CD4-positive, alpha-beta T cell treated with Interleukin-12 subunit alpha and Interleukin-12 subunit beta, for 1 hour (primary cell): ENCODE measurements around the gene ANKRD13D.
A peak's percentile ranks its signal among the peaks of the same experiment; 100 is the strongest.
"Not testable (repeated sequence)": the region's sequence is repeated elsewhere in the genome, so short reads cannot be mapped to it uniquely, and the experiment has no call there.

Source experiments
- DNase-seq: peaks from one replicate; pipeline ENCODE4 v3.0.0-alpha.2; 2020

ANKRD13D gene

DNA sequence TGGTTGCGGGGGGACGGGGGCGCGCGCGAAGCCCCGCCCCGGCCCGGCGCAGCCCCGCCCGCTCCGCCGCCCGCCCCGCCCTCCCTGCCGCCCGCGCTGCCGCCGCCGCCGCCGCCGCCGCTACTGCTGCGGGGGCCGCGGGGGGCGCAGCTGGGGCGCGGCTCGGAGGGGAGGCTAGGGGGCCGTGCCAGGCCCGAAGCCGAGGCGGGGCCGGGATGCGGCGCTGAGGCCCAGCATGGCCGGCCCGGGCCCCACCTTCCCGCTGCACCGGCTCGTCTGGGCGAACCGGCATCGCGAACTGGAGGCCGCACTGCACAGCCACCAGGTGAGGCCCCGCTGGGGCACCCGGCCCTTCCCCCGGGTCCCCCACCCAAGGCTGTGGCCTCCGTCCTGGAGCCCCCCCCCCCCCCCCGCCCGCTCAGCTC, at the start of gene ANKRD13D:
Gene ANKRD13D, plus strand, starts transcription at position 78 of the 425 bp plus-strand sequence. Its CDS starts 158 bp downstream, at position 236.
- DNase-seq, result no peak

GRCh38 chr11:67239783-67240575, 49.1 kb upstream of the ANKRD13D start:
- DNase-seq, result peak; percentile 98

- peak; percentile 91 for DNase-seq
These were observed 48.3 kb upstream of the ANKRD13D start for GRCh38 chr11:67240576-67241389.

GRCh38 chr11:67242548-67242947, 46.6 kb upstream of the ANKRD13D start:
- no peak for DNase-seq

- no peak for DNase-seq
These were observed 46.1 kb upstream of the ANKRD13D start for GRCh38 chr11:67243051-67243450.

DNA sequence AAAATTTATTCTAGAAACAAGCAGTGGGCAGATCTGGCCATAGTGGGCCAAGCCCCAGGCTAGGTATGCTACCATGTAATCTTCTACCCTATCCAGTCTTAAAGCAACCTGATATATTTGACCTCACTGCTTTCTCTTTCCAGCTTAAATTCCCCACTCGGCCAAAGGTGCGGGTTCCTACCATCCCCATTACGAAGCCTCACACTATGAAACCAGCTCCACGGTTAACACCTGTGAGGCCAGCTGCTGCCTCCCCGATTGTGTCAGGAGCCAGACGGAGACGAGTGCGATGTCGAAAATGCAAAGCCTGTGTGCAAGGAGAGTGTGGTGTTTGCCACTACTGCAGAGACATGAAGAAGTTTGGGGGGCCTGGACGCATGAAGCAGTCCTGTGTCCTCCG, 44.1 kb upstream of the ANKRD13D start:
- no peak for DNase-seq

DNA sequence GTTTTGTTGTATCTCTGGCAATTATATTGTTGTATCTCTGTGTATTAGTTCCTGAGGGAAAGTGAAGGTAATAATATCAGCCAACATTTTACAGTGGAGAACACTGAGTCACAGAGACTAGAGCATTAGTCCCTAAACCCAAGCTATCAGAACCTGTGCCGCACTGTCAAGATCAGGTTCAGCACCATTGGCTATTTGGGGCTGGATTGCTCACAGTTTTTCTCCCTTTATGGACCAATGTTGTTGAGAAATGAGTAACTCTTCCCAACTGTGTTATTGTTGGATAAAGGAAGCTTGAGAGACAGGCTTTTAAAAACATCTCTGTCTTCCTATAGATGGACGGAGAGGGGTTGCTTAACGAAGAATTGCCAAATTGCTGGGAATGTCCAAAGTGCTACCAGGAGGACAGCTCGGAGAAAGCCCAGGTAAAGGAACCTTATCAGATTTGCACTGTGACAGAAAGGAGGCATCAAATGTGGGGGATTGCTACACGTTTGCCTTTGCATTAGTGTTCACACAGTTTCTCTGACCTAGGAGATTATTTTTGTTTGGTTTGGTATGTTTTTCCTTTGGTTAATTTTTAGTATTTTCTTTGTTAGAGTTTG, 41.1 kb upstream of the ANKRD13D start:
- no peak for DNase-seq

DNA sequence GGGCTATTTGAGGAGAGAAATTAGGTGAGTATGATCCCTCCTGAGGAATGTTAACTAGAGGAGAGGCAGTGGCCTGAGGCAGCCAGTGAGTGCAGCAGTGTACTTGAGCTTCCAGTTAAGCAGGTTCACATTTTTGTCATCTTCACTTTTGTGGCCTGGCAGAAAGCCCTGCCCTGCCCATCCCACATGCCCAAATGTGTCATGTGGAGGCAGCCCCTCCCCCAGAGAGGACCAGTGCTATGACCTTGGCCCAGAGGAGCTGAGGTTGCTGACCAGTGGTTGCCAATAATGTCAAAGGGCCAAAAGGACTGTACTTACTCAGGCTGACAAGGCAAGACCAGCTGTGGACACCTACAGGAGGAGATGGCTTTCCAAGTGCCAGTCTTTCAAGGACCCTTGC, 40.5 kb upstream of the ANKRD13D start:
- no peak for DNase-seq

DNA sequence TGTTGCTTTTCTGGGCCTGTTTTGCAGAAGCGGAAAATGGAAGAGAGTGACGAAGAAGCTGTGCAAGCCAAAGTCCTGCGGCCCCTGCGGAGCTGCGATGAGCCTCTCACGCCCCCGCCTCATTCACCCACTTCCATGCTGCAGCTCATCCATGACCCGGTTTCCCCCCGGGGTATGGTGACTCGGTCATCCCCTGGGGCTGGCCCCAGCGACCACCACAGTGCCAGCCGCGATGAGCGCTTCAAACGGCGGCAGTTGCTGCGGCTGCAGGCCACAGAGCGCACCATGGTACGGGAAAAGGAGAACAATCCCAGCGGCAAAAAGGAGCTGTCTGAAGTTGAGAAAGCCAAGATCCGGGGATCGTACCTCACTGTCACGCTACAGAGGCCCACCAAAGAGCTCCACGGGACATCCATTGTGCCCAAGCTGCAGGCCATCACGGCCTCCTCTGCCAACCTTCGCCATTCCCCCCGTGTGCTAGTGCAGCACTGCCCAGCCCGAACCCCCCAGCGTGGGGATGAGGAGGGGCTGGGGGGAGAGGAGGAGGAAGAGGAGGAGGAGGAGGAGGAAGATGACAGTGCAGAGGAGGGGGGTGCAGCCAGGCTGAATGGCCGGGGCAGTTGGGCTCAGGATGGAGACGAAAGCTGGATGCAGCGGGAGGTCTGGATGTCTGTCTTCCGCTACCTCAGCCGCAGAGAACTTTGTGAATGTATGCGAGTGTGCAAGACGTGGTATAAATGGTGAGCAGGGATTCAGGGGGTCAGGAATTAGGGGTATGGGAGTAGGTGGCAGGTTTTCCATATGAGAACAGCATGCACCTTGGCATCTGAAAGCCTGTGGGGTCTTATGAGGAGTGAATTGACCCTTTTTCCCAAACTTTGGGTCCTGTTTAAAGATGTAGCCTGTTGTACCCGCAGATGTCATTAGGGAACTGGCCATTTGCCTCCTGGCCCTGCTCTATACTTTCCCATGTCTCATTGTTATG, 38.8 kb upstream of the ANKRD13D start:
- DNase-seq, result no peak

GRCh38 chr11:67251841-67252240, 37.3 kb upstream of the ANKRD13D start:
- no peak for DNase-seq

DNA sequence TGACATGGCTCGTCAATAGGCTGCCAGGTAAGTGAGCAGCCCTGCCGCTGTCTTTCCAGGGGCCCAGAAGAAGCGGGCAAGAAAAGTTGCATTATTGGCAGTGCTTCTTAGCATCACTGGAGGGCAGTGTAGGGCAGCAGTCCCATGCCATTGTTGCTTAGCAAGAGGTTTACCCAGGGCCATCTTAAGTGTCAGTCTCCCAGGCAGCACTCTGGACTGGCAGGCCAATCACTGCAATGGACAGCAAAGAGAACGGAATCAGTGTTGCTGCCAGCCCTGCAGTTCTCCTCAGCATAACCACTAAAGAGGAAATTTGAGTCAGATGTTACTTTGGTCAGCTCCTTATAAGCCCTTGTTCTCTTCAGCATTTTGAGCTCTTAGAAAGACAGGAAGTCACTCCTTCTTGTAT, 36.3 kb upstream of the ANKRD13D start:
- peak; percentile 52 for DNase-seq

DNA sequence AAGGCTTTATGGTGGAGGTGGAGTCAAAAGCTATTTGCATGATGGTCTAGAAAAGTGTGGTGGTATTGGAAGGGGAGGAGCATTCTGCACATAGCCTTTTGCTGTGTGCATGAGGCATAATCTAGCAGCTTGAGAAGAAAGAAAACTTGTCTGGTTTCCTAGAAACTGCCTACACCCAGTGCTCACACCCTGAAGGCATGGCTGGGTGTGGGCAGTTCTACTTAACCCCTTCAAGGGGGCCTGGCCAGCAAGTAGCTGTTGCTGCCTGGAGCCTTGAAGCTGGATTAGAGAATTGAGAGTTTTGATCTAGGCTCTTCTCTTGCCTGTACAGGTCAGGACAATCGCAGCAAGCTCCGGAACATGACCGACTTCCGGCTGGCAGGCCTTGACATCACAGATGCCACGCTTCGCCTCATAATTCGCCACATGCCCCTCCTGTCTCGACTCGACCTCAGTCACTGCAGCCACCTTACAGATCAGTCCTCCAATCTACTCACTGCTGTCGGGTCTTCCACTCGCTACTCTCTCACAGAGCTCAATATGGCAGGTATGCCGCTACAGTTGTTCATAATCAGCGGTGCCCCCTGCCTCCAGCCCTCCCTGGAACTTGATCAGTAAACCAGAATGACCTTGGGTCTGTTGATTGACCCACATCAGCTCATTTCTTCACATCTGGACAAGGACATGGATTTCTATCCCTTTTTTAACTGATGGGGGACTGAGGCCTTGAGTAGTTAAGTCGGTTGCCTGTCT, 35.1 kb upstream of the ANKRD13D start:
- no peak for DNase-seq

- DNase-seq, result no peak
These were observed 34.3 kb upstream of the ANKRD13D start for GRCh38 chr11:67254798-67255197.

DNA sequence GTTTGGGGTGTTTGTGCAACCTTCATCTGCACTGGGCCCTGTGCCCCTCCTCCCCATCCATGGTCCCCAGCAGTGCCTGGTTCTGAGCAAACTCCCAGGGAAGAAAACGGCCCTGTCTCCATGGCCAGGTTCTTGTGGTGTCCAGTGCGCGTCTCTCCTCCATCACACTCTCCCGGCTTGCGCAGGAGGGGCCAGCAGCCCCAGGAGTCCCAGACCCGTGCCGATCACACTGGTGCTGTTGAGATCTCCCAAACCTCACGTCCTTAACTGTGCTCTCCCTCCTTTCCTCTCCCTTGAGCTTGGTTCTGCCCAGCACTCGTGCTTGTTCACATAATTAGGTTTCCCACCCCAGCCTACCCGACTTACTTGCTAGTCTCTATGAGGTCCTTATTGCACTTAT, 33.8 kb upstream of the ANKRD13D start:
- no peak for DNase-seq

DNA sequence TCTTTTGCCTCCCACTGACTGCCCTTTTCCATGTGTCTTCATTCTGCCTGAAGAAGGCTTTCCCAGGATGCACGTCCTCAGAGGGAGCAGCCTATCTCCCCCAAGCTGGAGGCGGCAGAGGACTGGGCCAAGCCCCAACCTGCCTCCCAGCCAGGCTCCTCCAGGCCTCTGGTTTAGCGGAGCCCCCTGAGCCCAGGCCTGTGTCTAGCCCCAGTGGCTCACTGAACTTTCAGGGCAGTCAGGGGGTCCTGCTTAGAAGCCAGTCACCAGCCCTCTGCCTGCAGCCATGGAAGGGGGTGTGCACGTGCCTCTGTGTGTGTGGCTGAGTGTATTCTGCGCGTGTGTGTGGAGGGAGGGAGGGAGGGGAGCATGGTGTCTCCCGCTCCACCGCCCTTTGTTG, 33.2 kb upstream of the ANKRD13D start:
- no peak for DNase-seq

- DNase-seq, result no peak
These were observed 32.5 kb upstream of the ANKRD13D start for GRCh38 chr11:67256477-67257135.

DNA sequence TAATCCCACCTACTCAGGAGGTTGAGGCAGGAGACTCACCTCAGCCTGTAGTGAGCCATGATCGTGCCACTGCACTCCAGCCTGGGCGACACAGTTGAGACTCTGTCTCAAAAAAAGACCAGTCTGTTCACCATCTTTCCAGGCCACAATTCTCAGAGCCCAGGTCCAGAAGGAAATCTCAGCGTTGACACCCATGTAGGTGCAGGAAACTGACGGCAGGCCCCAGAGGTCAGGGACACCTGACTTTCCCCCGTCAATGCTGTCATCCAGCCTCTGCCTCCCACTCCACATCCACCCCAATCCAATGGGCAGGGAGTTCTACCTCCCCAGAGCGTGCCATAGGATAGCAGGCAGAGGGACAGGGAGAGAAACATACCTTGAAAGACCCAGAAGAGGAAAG, 28.7 kb upstream of the ANKRD13D start:
- no peak for DNase-seq

GRCh38 chr11:67260885-67261639, 28.0 kb upstream of the ANKRD13D start:
- DNase-seq, result not testable (repeated sequence)

- no peak for DNase-seq
These were observed 27.5 kb upstream of the ANKRD13D start for GRCh38 chr11:67261640-67261945.

GRCh38 chr11:67261946-67262681, 27.0 kb upstream of the ANKRD13D start:
- no peak for DNase-seq
